ENCODE measurements around the gene MAGI2.

The MAGI2 gene

DNA sequence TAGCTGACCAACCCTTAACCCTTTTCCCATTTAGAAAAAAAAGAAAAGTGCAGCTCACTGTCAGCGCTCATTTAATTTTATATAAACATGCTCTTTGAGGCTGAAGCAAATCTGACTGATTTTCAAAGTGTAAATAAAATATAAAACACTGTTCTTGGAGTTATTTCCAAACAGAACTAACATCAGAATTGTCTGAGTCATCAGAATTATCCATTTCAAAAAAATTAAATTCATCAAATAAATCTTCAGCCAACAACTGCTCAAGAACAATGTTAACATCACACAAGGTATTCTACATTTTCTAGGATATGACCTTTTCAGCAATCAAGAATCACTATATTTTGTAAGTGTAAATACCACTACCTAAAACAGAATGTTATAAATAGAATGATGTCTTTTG, 93.6 kb downstream of the MAGI2 start:
- DNase-seq, result no peak

DNA sequence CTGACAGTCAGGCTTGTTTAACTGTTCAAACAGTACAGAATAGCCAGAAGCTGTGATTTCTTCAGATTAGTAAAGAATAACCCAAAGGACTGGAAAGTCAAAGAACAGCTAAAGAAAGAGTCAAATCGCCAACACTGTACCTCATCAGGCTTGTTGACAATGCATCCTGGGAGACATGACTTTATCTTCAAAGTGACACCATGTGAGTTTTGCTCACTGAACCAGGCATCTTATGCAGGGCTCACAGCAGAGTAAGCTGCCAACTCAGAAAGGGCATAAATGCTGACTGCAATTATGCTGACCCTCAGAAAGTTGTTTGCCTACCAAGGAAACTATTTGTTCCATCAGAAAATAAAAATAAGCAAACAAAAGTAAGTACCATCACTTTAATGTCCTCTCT, 96.4 kb downstream of the MAGI2 start:
- DNase-seq, result no peak

DNA sequence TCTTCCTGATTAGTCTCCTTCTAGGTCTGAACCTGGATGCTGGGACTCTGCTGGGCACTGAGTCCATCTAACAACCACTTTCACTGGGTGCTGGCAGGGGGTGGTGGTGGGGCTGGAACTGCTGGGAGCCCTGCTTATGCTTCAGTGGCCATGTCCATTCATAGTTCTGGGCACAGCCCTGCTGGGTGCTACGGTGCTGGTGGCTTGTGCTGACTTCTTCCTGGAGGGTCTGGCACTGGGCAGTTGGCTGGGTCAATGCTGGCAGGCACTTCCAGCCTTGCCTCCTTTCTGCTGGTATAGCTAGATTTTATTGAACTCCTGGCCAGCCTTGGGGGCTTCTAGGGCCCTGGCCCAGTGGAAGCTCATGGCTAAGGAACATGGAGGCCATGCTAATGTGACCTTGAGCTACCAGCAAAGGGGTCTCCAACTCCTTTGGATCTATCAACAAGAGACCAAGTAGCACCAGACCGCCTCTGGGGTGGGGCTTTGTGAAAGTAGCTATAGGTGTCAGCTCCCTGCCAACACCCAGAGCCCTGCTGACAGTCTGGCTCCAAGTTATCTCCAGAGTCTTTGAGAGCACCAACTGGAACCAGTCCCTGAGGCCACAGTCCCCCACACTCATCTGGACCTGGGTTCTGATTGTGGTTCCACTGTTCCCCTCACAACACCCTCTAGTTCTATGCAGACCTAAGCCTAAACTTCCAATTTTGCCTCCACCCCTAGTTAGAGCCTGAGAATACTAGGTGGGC, 99.6 kb downstream of the MAGI2 start:
- no peak for DNase-seq

DNA sequence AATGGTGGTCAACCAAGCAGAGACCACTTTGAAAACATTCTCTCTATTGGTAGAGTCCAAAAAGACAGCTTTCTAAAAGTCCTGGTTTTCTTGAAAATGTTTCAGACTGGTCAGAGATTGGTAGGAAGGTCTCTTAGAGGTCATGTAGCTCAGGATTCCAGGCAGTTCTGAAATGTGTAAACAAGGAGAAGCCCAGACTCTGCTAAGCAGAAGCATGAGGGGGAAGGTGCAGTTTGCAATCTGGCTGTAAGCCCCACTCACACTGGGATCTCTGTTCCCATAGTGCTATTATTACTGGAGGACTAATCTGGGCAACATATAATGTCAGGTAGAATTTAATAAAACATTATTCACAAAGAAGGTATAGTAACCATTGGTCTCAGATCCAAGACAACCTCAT, 101.1 kb downstream of the MAGI2 start:
- DNase-seq, result no peak

DNA sequence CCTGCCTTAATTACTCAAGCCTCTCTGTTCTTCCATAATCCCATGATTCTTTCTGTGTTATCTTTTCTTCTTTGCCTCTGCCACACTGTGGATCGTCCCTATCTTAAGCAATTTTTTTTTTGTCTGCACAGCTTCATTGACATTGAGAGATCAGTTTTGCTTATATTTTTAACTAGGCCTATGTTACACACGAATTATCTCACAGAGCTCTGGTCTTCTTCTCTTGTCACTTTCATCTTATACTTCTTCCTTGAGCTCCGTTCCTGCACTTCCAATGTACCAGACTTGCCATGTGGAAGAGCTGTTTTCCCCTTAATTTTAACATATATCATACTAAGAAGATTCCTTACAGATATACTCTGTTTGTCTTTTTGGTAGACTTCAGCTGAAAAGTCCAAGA, 106.1 kb downstream of the MAGI2 start:
- DNase-seq, result no peak

DNA sequence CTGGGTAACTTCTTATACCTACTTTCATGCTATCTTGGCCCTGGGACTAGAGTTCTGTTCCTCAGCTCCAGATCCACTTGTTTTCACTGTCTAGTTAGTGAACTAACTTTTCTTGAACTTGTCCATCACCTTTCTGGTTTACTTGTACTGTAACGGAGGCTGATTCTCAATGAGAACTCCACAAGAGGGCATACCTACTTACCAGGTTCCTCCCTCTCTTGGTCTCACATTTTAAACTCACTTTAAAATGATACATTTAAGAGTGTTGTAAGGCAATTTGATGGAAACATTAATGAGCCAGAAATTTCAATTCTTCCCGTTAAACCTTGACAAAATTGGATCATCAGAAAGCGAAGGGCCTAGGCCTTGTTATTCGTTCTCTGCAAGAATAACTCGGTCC, 111.6 kb downstream of the MAGI2 start:
- DNase-seq, result no peak

DNA sequence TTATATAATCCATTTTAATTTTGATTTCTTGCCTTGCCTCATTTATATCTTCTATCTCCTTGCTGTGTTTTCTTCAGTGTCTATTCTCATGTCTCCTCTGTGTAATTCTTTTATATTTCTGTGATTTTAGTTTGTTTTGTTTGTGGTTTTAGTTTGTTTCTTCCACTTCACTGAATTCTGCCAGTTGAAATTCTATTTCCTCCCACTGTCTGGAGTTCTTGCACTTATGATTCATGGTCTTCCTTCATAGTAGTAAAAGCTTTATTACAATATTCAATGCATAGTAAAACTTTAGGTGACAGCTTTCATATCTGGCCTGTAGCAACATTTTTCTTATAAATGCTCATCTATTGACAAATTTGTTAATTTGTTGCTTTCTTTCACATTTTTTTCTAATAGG, 113.3 kb downstream of the MAGI2 start:
- no peak for DNase-seq

DNA sequence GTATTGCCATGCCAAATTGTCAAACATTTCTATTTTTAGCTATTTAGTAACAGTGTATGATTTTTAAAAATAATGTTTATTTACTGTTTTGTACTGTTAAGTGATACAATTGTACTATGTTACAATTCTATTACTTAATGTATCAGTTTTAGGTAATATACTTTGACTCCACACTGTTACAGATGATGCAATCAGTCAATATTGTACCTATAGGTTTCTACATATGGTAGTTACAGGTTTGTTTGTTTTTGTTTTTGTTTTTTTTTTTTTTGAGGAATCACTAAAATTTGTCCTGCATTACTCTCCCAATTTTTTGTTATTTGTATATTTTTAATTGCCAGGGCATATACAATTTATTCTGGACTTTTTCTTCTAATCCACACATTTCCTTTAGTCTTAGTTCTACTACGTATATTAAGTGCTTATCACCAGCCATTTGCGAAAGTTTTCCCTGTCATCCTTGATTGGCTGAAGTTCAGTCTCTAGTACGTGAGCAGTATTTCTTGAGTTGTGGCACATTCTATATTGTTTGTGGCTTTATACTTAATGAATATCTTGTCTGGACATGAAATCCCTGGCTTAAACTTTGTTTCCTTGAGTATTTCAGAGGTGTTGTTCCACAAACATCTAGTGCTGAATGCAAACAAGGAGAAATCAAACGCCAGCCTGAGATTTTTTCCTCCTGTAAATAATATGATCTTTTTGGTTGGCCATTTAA, 114.1 kb downstream of the MAGI2 start:
- no peak for DNase-seq

DNA sequence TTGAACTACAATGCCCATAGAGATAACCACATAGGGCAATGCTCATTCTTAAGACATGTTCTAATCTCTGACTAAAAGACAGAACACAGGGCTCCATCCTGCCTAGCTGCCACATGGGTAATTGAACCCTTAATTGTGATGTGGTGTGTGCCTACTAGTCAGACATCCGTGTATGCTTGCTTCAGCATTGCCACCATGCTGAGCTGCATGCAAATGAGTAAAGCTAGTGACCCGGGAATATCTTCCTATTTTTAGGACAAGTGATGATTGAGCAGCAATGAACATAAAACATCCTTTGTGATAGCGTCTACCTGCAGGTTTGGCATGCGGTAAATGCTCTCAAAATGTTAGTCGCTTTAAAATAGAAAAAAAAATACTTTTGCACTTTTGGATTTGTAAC, 115.8 kb downstream of the MAGI2 start:
- no peak for DNase-seq

DNA sequence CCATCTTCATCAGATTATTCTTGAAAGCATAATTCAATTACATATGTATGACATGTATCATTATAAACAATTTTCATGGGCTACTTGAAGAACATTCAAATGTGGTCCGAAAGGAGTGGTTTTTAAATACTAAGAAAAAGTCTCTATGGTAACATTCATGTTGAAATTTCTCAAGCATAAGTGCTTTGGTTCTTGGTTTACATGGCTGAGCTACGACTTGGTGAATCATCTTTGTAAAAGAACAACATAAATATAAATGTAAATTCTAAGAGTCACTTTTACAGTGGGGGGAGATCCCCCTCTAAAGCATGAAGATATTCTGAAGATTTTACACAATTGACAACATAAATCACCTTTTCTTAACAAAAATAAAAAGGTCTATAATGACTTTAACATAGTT, 118.6 kb downstream of the MAGI2 start:
- no peak for DNase-seq

DNA sequence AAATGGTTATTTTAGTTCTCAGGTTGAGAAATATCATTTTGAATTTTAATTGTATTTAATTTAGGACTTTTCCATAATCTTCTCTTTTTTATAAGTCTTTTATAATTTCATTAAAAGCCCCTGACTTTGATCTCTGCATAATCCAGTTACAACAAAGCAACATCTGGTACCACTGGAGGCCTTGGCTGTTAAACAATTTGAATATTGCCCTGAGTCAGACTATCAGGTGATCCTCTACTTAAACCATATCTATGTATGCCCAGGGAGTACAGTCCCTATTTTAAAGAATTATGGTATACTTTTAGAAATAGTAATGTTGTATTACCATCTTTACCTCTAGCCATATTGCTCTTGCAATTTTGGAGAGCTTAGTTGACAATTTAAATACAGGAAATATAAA, 119.1 kb downstream of the MAGI2 start:
- no peak for DNase-seq

DNA sequence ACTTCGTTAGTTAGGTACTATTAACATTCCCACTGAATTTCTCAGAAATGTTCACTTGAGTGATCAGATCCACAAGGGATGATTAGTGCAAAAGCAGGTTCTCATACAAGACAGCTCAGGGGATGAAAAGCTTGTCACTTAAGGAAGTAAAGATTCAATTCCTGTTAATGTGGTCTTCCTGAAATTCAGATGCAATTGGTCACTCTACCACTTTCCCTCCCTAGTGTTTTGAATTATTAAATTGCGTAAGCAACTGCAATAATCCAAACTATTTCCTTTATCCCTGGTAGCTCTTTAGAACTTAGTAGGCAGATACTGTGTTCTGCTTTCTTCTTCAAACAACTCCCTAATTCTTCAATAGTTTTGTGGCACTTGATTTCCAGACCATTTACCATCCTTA, 121.4 kb downstream of the MAGI2 start:
- DNase-seq, result no peak

DNA sequence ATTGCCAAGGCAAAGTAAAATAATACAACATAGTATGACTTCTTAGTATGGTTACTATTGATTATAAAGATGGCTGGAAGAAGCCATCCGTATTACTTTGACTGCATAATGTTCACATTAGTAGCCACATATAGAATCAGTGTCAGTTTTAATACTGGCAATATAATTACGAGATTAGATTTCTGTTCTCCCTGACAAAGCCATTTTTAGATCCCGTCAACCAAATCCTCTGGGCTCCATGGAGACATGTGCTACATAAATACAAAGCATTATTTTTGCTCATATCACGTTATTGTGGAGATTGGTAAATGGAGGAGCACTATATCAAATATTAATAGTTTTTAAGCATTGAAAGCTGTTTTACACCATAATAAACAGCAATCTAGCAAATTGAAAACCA, 124.0 kb downstream of the MAGI2 start:
- no peak for DNase-seq

DNA sequence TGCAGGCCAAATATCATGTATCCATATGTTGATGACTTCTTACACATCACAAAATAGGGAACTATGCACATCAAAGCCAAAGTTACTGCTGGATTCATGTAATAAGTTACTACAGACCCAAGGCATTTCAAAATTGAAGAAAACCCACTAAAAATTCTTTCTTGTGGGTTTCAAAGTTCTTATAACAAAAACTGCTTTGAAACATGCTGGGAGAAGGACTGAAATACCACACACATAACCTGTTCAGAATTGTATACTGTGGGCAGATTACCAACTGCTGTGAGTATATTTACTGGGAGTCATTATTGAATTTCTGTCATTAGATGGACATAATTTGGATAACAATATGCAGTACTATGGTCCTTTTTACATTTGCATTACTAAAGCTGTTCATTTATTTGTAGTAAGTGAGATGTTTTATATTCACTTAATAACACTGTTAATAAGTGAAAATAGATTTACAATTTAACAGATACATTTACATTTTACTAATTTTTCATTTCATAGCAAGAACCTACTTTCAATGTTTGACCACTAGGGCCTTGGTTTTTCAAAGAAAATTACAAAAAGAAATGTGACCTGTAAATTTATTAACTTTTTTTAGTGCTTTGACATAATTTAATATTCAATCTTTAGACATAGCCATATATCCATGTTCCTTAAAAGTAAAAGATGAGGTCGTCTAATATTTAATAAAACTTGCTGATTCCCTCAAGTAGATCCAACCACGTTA, 132.6 kb downstream of the MAGI2 start:
- no peak for DNase-seq

DNA sequence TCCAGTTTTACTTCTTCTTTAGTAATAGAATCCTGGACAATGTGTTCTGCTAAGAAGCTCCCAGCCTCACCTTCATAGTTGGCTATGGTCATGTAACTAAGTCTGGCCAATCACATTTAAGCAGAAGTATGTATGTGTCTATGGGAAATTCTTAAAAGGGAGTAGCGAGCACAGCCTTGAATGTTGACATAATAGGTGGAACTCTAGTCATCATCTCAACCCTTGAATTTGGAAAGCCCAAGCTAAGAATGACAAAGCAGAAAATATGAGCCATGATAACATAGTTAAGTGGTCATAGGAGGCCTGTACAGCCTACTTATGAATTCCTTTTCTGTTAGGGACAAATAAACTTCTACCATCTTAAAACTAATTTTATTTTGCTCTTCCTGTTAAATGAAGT, 134.1 kb downstream of the MAGI2 start:
- DNase-seq, result no peak

DNA sequence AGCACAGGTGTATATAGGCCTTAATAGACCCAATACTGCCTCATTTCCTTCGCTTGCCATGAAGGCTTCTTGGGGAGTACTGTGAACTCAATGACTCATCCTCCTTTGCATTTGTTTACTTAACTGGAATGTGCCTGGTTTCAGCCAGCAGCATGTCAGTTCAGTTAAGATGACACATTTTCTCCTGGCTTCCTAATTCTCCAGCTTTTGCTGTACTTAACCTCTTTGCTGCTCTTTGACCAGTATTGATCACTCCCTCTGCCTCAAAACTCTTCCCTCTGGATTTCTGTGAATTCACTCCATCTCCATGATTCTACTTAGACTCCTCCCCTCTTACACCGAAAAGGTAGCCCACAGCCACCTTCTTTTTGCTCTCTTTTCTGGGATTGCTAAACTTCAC, 135.7 kb downstream of the MAGI2 start:
- DNase-seq, result no peak

DNA sequence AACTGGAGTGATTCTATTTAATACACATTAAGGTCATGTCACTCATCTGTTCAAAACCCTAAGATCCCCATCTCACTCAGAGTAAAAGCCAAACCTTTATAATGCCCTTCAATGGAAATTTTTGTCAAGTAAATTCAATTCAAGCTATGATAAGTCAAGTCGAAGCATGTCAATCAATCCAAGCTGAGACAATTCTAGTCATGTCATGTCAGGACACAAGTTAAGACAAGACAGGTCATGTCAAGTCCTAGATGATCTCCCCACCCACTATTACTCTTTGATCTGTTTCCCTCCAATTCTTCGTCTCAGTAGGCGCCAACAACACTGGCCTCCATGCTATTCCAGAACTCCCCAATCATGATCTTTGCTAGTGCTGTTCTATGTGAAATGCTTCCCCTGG, 141.4 kb downstream of the MAGI2 start:
- DNase-seq, result no peak

DNA sequence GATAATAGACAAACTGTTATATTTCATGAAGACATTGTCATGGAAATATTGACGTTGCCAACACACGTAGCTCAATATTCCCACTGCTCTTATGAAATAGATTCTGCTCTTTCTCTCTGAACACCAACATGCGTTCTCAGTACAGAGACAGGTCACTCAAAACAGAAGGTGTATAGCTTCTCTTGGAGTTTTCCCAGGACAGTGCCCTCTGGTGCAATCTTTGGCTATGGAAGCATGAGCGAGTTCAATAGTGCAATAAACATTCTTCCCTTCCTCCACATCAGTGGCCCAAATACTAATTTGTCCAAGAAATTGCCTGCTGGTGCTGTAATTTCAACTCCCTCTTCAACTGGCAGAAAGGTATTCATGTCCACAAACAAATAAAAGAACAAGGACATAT, 145.3 kb downstream of the MAGI2 start:
- no peak for DNase-seq

DNA sequence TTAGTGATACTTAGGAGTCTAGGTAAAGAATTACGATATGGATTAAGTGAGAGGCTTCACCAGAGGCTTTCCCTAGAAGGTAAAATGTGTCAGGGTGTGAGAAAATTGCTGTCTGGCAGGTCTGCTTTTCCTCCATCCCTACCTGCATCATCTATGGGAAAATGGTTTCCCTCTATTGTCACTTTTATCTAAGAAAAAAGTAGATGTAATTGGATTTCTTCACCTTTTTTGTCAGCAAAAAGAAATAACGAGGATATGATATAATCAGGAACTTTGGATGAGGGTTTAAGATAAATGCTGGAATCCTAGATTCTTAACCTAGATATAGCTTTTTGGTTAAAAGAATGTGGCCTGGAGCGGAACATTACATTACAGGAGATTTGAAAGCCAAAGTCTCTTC, 146.1 kb downstream of the MAGI2 start:
- DNase-seq, result no peak

DNA sequence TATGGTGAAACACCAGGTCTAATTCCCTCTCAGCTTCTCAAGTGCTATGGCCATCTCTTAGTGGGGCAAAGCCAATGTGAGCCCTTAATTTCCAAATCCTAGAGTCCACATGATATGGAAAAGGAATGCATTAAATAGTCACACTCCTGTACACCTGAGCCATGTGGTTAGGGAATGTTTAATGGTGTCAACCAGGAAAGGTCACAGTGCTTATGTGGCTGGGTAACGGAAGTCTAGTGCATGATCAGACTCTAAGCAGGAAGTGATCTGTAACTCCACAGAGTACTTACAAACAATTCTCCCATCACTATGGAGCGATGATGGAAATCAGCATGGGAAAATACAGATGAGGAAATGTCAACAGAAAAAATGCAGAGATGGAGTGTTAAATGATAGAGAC, 148.8 kb downstream of the MAGI2 start:
- DNase-seq, result no peak

DNA sequence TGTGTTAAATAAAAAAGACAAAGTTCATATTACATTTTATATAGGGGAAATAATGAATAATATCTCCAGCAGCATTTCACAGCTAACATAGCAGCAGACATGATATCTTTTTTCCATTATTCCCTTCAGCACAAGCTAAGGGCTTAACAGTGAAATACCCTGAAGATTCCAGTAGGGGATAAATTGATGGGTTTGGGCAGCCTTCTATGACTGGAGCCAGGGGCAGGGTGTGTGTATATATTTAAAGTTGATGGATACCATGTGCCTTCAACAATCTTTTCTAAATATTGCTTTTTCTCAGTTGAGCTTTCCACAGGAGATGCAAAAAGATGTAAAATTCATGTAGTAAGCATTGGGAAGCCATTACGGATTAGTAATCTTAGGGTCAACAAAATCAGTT, 151.2 kb downstream of the MAGI2 start:
- DNase-seq, result no peak

DNA sequence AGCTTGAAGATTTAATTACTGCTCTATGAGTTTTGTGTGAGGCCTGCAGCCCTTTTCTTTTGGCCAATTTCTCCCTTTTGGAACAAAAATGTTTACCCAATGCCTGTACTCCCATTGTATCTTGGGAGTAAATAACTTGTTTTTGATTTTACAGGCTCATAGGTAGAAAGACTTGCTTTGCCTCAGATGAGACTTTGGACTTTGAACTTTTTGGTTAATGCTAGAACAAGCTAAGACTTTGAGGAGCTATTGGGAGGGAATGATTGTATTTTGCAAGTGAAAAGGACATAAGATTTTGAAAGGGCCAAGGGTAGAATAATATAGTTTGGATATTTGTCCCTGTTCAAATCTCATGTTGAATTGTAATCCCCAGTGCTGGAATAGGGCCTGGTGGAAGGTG, 152.0 kb downstream of the MAGI2 start:
- DNase-seq, result no peak

DNA sequence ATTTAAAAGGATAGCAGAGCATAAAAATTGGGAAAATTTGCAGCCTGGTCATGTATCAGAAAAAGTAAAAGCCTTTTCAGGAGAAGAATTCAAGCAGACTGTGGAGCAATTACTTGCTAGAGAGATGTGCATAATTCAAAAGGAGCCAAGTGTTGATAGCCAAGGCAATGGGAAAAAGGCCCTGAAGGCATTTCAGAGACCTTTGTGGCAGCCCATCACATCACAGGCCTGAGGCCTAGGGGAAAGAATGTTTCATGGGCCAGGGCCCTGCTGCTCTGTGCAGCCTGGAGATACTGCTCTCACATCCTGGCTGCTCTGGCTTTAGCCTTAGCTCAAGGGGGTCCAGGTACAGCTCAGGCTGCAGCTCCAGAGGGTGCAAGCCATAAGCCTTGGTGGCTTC, 152.9 kb downstream of the MAGI2 start:
- no peak for DNase-seq

DNA sequence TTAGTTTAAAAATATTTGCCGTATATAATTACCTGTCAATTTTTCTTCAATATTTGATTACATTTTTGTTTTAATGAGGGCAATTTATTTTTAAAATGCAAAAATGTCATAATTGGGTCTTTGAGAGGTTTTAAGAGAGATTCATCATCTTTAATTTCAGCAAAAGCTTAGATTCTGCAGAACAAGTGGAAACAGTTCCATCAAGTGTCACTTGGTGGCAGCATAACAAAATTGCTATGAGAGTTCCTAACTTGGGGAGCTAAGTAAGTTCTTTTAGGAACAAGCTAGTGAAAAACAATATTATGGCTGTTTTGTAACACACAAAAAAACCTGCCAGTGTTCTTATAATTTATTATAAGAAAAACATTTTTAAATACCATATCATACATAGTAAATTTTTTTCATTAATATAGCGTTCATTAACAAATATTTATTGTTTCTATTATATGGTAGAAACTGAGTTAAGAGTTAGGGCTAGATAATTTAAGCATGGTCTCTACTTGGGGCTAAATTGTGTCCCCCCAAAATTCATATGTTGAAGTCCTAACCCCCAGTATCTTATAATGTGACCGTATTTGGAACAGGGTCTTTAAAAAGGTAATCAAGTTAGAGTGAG, 155.2 kb downstream of the MAGI2 start:
- DNase-seq, result peak; percentile 4
